ENCODE data around the gene TCEAL7. TPM values are rescaled to one million over a fixed set of nuclear protein-coding genes. Genes with fewer than 3 reads are reported as not detected.
A peak's percentile ranks its signal among the peaks of the same experiment; 100 is the strongest.

The TCEAL7 gene
- total and polyA plus RNA-seq, 9 of the 15 experiments (the other 6 are each of a cell fraction or from before 2014, with no cell fraction given), result 0.07 to 0.34 (median 0.13) TPM; not detected in 4

DNA sequence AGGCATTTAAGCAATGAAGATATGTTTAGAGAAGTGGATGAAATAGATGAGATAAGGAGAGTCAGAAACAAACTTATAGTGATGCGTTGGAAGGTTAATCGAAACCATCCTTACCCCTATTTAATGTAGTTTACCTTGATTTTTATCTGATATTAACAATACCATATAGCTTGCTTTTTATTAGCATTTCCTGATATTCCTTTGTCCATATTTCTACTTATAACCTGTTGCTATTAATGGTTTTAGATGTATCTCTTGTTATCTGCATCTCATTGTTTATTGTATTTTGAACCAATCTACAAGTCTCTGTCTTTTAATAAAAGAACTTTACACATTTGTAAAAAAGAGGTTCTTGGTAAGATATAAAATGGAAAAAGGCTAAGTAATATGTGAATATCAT, 27.8 kb downstream of the TCEAL7 start:
- Histone ChIP-seq H3K4me2 (ENCODE audit: insufficient read depth, low read length) (no peak overlapping the region), H3K36me3 (ENCODE audit: control insufficient read depth, insufficient read depth, low read length) (peaks cover 4% of the 10 kb centered on the region; the same call in 1 of the 3 replicates), H4K20me1 (replicated peaks; ENCODE audit: control insufficient read depth, insufficient read depth, low read length) (no peaks in the 10 kb centered on the region), H3K79me2 (ENCODE audit: control insufficient read depth, insufficient read depth, low read length) (peaks cover 18% of the 10 kb centered on the region), H3K27me3 (ENCODE audit: control insufficient read depth in 2 of 2, insufficient read depth in 2 of 2, low read length in 2 of 2) (no peaks in the 10 kb centered on the region), H3K9me3 (replicated peaks; ENCODE audit: control insufficient read depth, insufficient read depth, low read depth, low read length) (no peaks in the 10 kb centered on the region), H3K9me1 (ENCODE audit: control insufficient read depth, insufficient read depth, low read length) (no peaks in the 10 kb centered on the region), H3K9ac (ENCODE audit: insufficient read depth in 1 of 2, low read depth in 2 of 2, low read length in 2 of 2) (peak overlapping the region in 1 of 2 experiments; percentile 80; a peak in 1 of 4 replicates), H2AFZ (ENCODE audit: low read depth, low read length) (no peak overlapping the region), H3K27ac (ENCODE audit: extremely low read depth, low read depth, low read length) (no peak overlapping the region), H3K4me3 (peak overlapping the region; percentile 60; the same call in 1 of the 2 replicates), H3K4me1 (replicated peaks in 1 of 2; ENCODE audit: control insufficient read depth in 2 of 2, insufficient read depth in 2 of 2, low read length in 2 of 2) (peaks cover 0 to 6% of the 10 kb centered on the region in 2 experiments; a peak in 2 of 5 replicates)
- intact Hi-C loops (cut with micrococcal nuclease) (no loop called here), in situ Hi-C loops (cut with MboI) (no loop called here)
- BruUV-seq (replicated peaks), result no TSS peak
- ChIA-PET POLR2A (interaction anchor here (0.9 to 2.0 kb wide), 3 partner anchors 12 to 17 kb away, joined by 3 to 6 read pairs (median 3); no protein-coding TSS in a partner anchor), CTCF (ENCODE audit: low intra/inter-chr PET ratio) (no interaction called here)
- WGBS (ENCODE audit: insufficient coverage, low coverage, missing lambda C conversion rate), result 57% methylated on average over 2 of the region's 2 CpGs
- DNase-seq (ENCODE audit: extremely low read depth in 1 of 4, low spot score in 3 of 4), result no peak
- TF ChIP-seq NCOA4 (IDR thresholded peaks at IDR 0.05; ENCODE audit: partially characterized antibody) (no peak), NFYB (IDR thresholded peaks at IDR 0.05; ENCODE audit: extremely low read depth, insufficient read length) (no peak), HDAC2 (IDR thresholded peaks at IDR 0.05) (no peak), ZNF408 (CRISPR knock-in tag; IDR thresholded peaks at IDR 0.05; ENCODE audit: low read depth) (no peak), ZBTB8A (IDR thresholded peaks at IDR 0.05; ENCODE audit: partially characterized antibody) (no peak), ESRRB (CRISPR knock-in tag; IDR thresholded peaks at IDR 0.05; ENCODE audit: borderline replicate concordance) (no peak), POU5F1 (IDR thresholded peaks at IDR 0.05; ENCODE audit: borderline replicate concordance, low read depth, low read length, partially characterized antibody) (no peak), RBM39 (optimal IDR thresholded peaks at IDR 0.05; ENCODE audit: low read depth, low read length) (no peak), MBD2 (IDR thresholded peaks at IDR 0.05; ENCODE audit: borderline replicate concordance, low read depth) (no peak)
- TF ChIP-seq, protein P1, sequence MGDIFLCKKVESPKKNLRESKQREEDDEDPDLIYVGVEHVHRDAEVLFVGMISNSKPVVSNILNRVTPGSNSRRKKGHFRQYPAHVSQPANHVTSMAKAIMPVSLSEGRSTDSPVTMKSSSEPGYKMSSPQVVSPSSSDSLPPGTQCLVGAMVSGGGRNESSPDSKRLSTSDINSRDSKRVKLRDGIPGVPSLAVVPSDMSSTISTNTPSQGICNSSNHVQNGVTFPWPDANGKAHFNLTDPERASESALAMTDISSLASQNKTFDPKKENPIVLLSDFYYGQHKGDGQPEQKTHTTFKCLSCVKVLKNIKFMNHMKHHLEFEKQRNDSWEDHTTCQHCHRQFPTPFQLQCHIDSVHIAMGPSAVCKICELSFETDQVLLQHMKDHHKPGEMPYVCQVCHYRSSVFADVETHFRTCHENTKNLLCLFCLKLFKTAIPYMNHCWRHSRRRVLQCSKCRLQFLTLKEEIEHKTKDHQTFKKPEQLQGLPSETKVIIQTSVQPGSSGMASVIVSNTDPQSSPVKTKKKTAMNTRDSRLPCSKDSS (IDR thresholded peaks at IDR 0.05; ENCODE audit: low read depth, partially characterized antibody), result no peak
- no peak for ATAC-seq
- FAIRE-seq, result no peak

All from K562 (cell line).